Measurements from ENCODE around the gene COMMD8.
"Not testable (repeated sequence)": the region's sequence is repeated elsewhere in the genome, so short reads cannot be mapped to it uniquely, and the experiment has no call there.

COMMD8 gene

GRCh38 chr4:47463235-47463956 lies at the start of gene COMMD8:
TSS of gene COMMD8 (minus strand) at chr4:47463702. CDS start at chr4:47463651, 51 bp downstream.
- DNase-seq = peak; percentile 53

GRCh38 chr4:47510506-47511143 lies 47.1 kb upstream of the COMMD8 start:
- no peak for DNase-seq

GRCh38 chr4:47505666-47506065 lies 42.2 kb upstream of the COMMD8 start:
- no peak for DNase-seq

GRCh38 chr4:47505147-47505546 lies 41.6 kb upstream of the COMMD8 start:
- no peak for DNase-seq

- no peak for DNase-seq
Measured at GRCh38 chr4:47500776-47501175, 37.3 kb upstream of the COMMD8 start.

GRCh38 chr4:47499700-47500099 lies 36.2 kb upstream of the COMMD8 start:
- DNase-seq = no peak

- DNase-seq = no peak
Measured at GRCh38 chr4:47498899-47499298, 35.4 kb upstream of the COMMD8 start.

GRCh38 chr4:47494124-47494430 lies 30.6 kb upstream of the COMMD8 start:
- DNase-seq = no peak

GRCh38 chr4:47493238-47494123 lies 30.0 kb upstream of the COMMD8 start:
- no peak for DNase-seq

GRCh38 chr4:47490550-47490949 lies 27.0 kb upstream of the COMMD8 start:
- no peak for DNase-seq

- no peak for DNase-seq
Measured at GRCh38 chr4:47488706-47489105, 25.2 kb upstream of the COMMD8 start.

GRCh38 chr4:47486727-47487126 lies 23.2 kb upstream of the COMMD8 start:
- not testable (repeated sequence) for DNase-seq

- no peak for DNase-seq
Measured at GRCh38 chr4:47486231-47486673, 22.8 kb upstream of the COMMD8 start.

- DNase-seq = no peak
Measured at GRCh38 chr4:47485768-47486167, 22.3 kb upstream of the COMMD8 start.

GRCh38 chr4:47485047-47485692 lies 21.7 kb upstream of the COMMD8 start, which contains the start of gene ATP10D:
TSS of gene ATP10D (plus strand) at chr4:47485275. CDS start at chr4:47512541, 27,266 bp downstream.
- peak; percentile 65 for DNase-seq

GRCh38 chr4:47484168-47484567 lies 20.7 kb upstream of the COMMD8 start:
- no peak for DNase-seq

- no peak for DNase-seq
Measured at GRCh38 chr4:47483745-47484144, 20.2 kb upstream of the COMMD8 start.

- DNase-seq = no peak
Measured at GRCh38 chr4:47482326-47482725, 18.8 kb upstream of the COMMD8 start.

- DNase-seq = no peak
Measured at GRCh38 chr4:47478804-47479203, 15.3 kb upstream of the COMMD8 start.

- no peak for DNase-seq
Measured at GRCh38 chr4:47475411-47475810, 11.9 kb upstream of the COMMD8 start.

GRCh38 chr4:47474799-47475198 lies 11.3 kb upstream of the COMMD8 start:
- DNase-seq = no peak

GRCh38 chr4:47473141-47473750 lies 9.7 kb upstream of the COMMD8 start:
- no peak for DNase-seq

GRCh38 chr4:47471591-47471990 lies 8.1 kb upstream of the COMMD8 start:
- DNase-seq = no peak
